HG03354 (cell line): ENCODE data around the gene TMEM232.

Experiments used
- ATAC-seq: cut with Tn5 transposase; IDR thresholded peaks from one replicate; pipeline ENCODE4 v1.9.1; 2021; ENCODE audit warnings: mild to moderate bottlenecking; ENCODE audit not compliant: unreplicated experiment, poor library complexity, severe bottlenecking

TMEM232 gene

GRCh38 chr5:110458313-110458712 lies 268.2 kb downstream of the TMEM232 start:
- ATAC-seq, result no peak

GRCh38 chr5:110442856-110443255 lies 283.6 kb downstream of the TMEM232 start:
- ATAC-seq, result no peak

- peak; percentile 46 for ATAC-seq
Measured at GRCh38 chr5:110441035-110441434, 285.4 kb downstream of the TMEM232 start.

GRCh38 chr5:110440058-110440457 lies 286.4 kb downstream of the TMEM232 start:
- no peak for ATAC-seq

GRCh38 chr5:110439296-110439695 lies 287.2 kb downstream of the TMEM232 start:
- ATAC-seq, result no peak

- ATAC-seq, result no peak
Measured at GRCh38 chr5:110435207-110435606, 291.3 kb downstream of the TMEM232 start.

GRCh38 chr5:110431603-110432002 lies 294.9 kb downstream of the TMEM232 start:
- no peak for ATAC-seq

GRCh38 chr5:110414360-110414759 lies 312.1 kb downstream of the TMEM232 start:
- ATAC-seq, result no peak

GRCh38 chr5:110413856-110414255 lies 312.6 kb downstream of the TMEM232 start:
- no peak for ATAC-seq

- no peak for ATAC-seq
Measured at GRCh38 chr5:110409571-110409970, 316.9 kb downstream of the TMEM232 start.

GRCh38 chr5:110402562-110402961 lies 323.9 kb downstream of the TMEM232 start:
- no peak for ATAC-seq

GRCh38 chr5:110401881-110402280 lies 324.6 kb downstream of the TMEM232 start:
- no peak for ATAC-seq

GRCh38 chr5:110398951-110399350 lies 327.5 kb downstream of the TMEM232 start:
- no peak for ATAC-seq

- ATAC-seq, result no peak
Measured at GRCh38 chr5:110397281-110397680, 329.2 kb downstream of the TMEM232 start.

- ATAC-seq, result no peak
Measured at GRCh38 chr5:110386782-110387181, 339.7 kb downstream of the TMEM232 start.

- no peak for ATAC-seq
Measured at GRCh38 chr5:110383231-110383630, 343.2 kb downstream of the TMEM232 start.

- ATAC-seq, result no peak
Measured at GRCh38 chr5:110377943-110378342, 348.5 kb downstream of the TMEM232 start.

- no peak for ATAC-seq
Measured at GRCh38 chr5:110377361-110377760, 349.1 kb downstream of the TMEM232 start.

GRCh38 chr5:110376281-110376951 lies 350.1 kb downstream of the TMEM232 start:
- ATAC-seq, result no peak

- peak; percentile 94 for ATAC-seq
Measured at GRCh38 chr5:110371725-110372041, 354.8 kb downstream of the TMEM232 start.

GRCh38 chr5:110371011-110371724 lies 355.3 kb downstream of the TMEM232 start:
- ATAC-seq, result peak; percentile 43
